Esophagus squamous epithelium (tissue), 4 donors: ENCODE results near the gene SGMS2.

Experiments
- CTCF ChIP-seq, 6 experiments: fragments of 450-650 bp in 4 of 6; fragments of 200-600 bp in 2 of 6; sonication (generic) in 2 of 6; IDR thresholded peaks; one replicate each; pipeline ENCODE4 v1.5.1; 2016 to 2019; ENCODE audit warnings: antibody characterized with exemption in 6 of 6, mild to moderate bottlenecking in 4 of 6, moderate library complexity in 4 of 6
- POLR2A ChIP-seq, 4 donors: fragments of 450-650 bp; IDR thresholded peaks; one replicate each; pipeline ENCODE4 v1.6.1; 2017; ENCODE audit warnings: antibody characterized with exemption in 4 of 4, mild to moderate bottlenecking in 4 of 4, moderate library complexity in 3 of 4

- no peak for TF ChIP-seq CTCF (IDR thresholded peaks at IDR 0.05)
- no peak for TF ChIP-seq POLR2A (IDR thresholded peaks at IDR 0.05)
Measured at GRCh38 chr4:107855723-107856122, 31.0 kb downstream of the SGMS2 start.
